Breast epithelium (tissue), 4 donors: ENCODE results near the gene CRYBG1. TPM values are rescaled to one million over a fixed set of nuclear protein-coding genes. Genes with fewer than 3 reads are reported as not detected.

Experiments used
- DNase-seq, 2 donors: peaks; one replicate each; pipeline ENCODE4 v3.0.0-alpha.2; 2019; ENCODE audit warnings: low spot score in 2 of 2
- H3K27ac ChIP-seq, 2 donors: fragments of 200-600 bp; sonication (generic) in 1 of 2; one replicate each; pipeline ENCODE4 v1.5.1; 2016 to 2019; ENCODE audit warnings: mild to moderate bottlenecking in 1 of 2
- H3K27me3 ChIP-seq, 2 donors: fragments of 200-600 bp; sonication (generic) in 1 of 2; one replicate each; pipeline versions ENCODE4 v1.5.1 to v1.6.0; 2017 to 2019; ENCODE audit warnings: control low read depth in 1 of 2, mild to moderate bottlenecking in 1 of 2
- H3K36me3 ChIP-seq: fragments of 200-600 bp; one replicate; pipeline ENCODE4 v1.5.1; 2019
- H3K4me1 ChIP-seq, 2 donors: fragments of 200-600 bp; sonication (generic); one replicate each; pipeline ENCODE4 v1.5.1; 2016 to 2019; ENCODE audit warnings: control low read depth in 1 of 2
- H3K4me3 ChIP-seq, 3 donors: fragments of 200-600 bp; sonication (generic); 1 replicate in 2 of 3; 2 replicates in 1 of 3; pipeline ENCODE4 v1.5.1; 2016 to 2019; ENCODE audit warnings: mild to moderate bottlenecking in 3 of 3, moderate library complexity in 2 of 3
- H3K9me3 ChIP-seq, 2 donors: fragments of 200-600 bp; sonication (generic) in 1 of 2; one replicate each; pipeline ENCODE4 v1.5.1; 2016 to 2019; ENCODE audit warnings: control low read depth in 1 of 2
- CTCF ChIP-seq, 3 donors: fragments of 450-650 bp; IDR thresholded peaks; one replicate each; pipeline ENCODE4 v1.5.1; 2016 to 2017; ENCODE audit warnings: antibody characterized with exemption in 3 of 3, mild to moderate bottlenecking in 3 of 3, moderate library complexity in 3 of 3
- POLR2A ChIP-seq: fragments of 450-650 bp; IDR thresholded peaks from one replicate; pipeline ENCODE4 v1.6.1; 2016; ENCODE audit warnings: antibody characterized with exemption, mild to moderate bottlenecking, moderate library complexity
- POLR2AphosphoS5 ChIP-seq, 3 donors: sonication (generic); formaldehyde crosslinking; IDR thresholded peaks; one replicate each; pipeline ENCODE4 v1.6.1; 2017; ENCODE audit warnings: antibody characterized with exemption in 3 of 3
- intact Hi-C: fragments of 100-400 bp; cut with DNase I; formaldehyde crosslinking; loops from one replicate; pipeline ENCODE4 v1.15.1; 2023; ENCODE audit warnings: low total_unique reads
- total RNA-seq, 3 donors: library from RNA; depleted of rRNA; stranded (reverse); fragments of >200 nt; gene quantifications; one replicate each; pipeline ENCODE4 v1.1.0, GENCODE V29; 2016

The CRYBG1 gene
- total RNA-seq, 3 donors from 2014 or later: 30.9 to 142 (median 38.3) TPM

GRCh38 chr6:106609699-106610098, 249.2 kb downstream of the CRYBG1 start:
- no peak for DNase-seq
- Histone ChIP-seq H3K4me3 (no peak overlapping the region), H3K27ac (no peak overlapping the region), H3K4me1 (no peaks in the 10 kb centered on the region), H3K36me3 (no peaks in the 10 kb centered on the region), H3K9me3 (no peaks in the 10 kb centered on the region), H3K27me3 (no peaks in the 10 kb centered on the region)
- TF ChIP-seq POLR2A (no peak), POLR2AphosphoS5 (IDR thresholded peaks at IDR 0.05) (no peak), CTCF (IDR thresholded peaks at IDR 0.05) (peak in 1 of 3 donors; percentile 21)
- intact Hi-C loops: no loop called here

DNA sequence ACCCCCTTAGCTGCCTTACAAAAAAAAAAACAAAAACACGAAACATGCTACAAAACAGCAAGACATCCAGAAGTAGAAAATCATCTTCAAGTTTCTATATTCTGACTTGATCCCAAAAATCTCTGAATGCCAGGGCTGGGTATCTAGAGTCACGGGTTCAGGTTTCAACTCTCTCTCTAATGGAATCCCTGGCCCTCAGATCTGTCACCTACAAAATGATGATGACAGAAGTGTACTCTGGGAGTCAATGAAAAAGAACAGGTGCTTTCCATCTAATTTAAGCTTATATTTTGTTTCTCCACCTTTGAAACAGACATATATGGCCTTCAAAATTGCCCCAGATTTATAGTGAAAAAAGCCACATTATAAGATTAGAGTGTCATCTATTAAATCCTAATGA, 250.5 kb downstream of the CRYBG1 start:
- no peaks in the 10 kb centered on the region for H3K27me3 ChIP-seq
- intact Hi-C loops: no loop called here
- H3K9me3 ChIP-seq: no peaks in the 10 kb centered on the region
- H3K27ac ChIP-seq: no peak overlapping the region
- no peaks in the 10 kb centered on the region for H3K36me3 ChIP-seq
- no peak for TF ChIP-seq POLR2AphosphoS5 (IDR thresholded peaks at IDR 0.05)
- DNase-seq: no peak
- H3K4me3 ChIP-seq: no peak overlapping the region
- H3K4me1 ChIP-seq: no peaks in the 10 kb centered on the region

- intact Hi-C loops: no loop called here
These were observed 252.3 kb downstream of the CRYBG1 start for GRCh38 chr6:106612671-106613416.

GRCh38 chr6:106613590-106613989, 253.1 kb downstream of the CRYBG1 start:
- Histone ChIP-seq H3K27me3 (no peaks in the 10 kb centered on the region), H3K4me3 (no peak overlapping the region), H3K9me3 (no peaks in the 10 kb centered on the region), H3K36me3 (no peaks in the 10 kb centered on the region), H3K27ac (no peak overlapping the region), H3K4me1 (no peaks in the 10 kb centered on the region)
- TF ChIP-seq CTCF (IDR thresholded peaks at IDR 0.05) (no peak), POLR2A (no peak)
- no peak for DNase-seq
- intact Hi-C loops: no loop called here

More at GRCh38 chr6:106612671-106613416, 252.3 kb downstream of the CRYBG1 start:
- H3K27ac ChIP-seq: no peak overlapping the region
- no peaks in the 10 kb centered on the region for H3K9me3 ChIP-seq
- no peak for DNase-seq
- H3K27me3 ChIP-seq: no peaks in the 10 kb centered on the region
- no peaks in the 10 kb centered on the region for H3K4me1 ChIP-seq
- H3K36me3 ChIP-seq: no peaks in the 10 kb centered on the region
- TF ChIP-seq POLR2AphosphoS5 (IDR thresholded peaks at IDR 0.05) (no peak), CTCF (IDR thresholded peaks at IDR 0.05) (no peak), POLR2A (no peak)
- H3K4me3 ChIP-seq: no peak overlapping the region

DNA sequence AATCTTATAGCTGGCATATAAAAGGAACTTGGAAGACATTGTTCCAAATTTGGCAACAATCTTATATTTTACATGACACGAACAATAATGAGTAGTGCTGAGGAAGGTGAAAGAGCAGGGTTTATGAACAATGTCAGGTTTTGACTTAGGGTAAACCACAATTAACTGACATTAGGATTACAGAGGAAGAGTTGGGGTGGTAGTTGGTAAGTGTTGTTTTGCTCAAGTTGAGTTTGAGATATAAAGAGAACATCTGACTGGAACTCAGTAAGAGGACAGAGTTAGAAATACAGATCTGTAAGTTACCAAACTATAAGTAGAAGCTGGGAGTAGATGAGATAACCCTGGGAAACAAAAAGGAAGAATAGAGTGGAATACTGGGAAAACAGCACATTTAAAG, 253.6 kb downstream of the CRYBG1 start:
- no peaks in the 10 kb centered on the region for H3K9me3 ChIP-seq
- no peak overlapping the region for H3K4me3 ChIP-seq
- H3K36me3 ChIP-seq: no peaks in the 10 kb centered on the region
- no peaks in the 10 kb centered on the region for H3K27me3 ChIP-seq
- no peak for TF ChIP-seq POLR2A
- no peak for TF ChIP-seq CTCF (IDR thresholded peaks at IDR 0.05)
- no peak for TF ChIP-seq POLR2AphosphoS5 (IDR thresholded peaks at IDR 0.05)
- no peak overlapping the region for H3K27ac ChIP-seq
- DNase-seq: no peak
- no peaks in the 10 kb centered on the region for H3K4me1 ChIP-seq
- intact Hi-C loops: no loop called here
